Measurements from ENCODE around the gene RGS19.

The RGS19 gene

DNA sequence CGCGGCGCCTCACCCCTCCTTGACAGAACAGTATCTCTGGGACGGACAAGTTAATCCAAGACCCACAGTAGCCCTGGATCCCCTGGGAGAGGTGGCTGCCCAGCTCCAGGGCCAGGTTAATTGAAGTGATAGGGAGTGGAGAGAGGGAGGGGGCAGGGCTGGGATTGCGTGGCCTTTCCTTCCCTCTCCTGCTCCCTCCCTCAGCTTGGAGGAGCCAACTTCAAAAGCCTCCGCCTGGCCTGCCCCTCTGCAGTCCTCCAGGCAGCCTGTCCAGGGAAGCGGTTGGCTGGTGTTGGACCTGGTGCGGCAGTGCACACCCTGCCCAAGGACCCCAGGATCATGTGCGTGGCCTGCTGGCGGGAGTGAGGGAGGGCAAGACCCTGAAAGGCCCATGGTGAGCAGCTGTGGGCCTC is 43.4 kb downstream of the RGS19 start, which contains the start of gene C20orf204:
C20orf204 (plus strand) TSS at position 250 of the 413 bp plus-strand sequence; CDS start at position 392, 142 bp downstream.
- no peak for DNase-seq (ENCODE audit: low spot score)

DNA sequence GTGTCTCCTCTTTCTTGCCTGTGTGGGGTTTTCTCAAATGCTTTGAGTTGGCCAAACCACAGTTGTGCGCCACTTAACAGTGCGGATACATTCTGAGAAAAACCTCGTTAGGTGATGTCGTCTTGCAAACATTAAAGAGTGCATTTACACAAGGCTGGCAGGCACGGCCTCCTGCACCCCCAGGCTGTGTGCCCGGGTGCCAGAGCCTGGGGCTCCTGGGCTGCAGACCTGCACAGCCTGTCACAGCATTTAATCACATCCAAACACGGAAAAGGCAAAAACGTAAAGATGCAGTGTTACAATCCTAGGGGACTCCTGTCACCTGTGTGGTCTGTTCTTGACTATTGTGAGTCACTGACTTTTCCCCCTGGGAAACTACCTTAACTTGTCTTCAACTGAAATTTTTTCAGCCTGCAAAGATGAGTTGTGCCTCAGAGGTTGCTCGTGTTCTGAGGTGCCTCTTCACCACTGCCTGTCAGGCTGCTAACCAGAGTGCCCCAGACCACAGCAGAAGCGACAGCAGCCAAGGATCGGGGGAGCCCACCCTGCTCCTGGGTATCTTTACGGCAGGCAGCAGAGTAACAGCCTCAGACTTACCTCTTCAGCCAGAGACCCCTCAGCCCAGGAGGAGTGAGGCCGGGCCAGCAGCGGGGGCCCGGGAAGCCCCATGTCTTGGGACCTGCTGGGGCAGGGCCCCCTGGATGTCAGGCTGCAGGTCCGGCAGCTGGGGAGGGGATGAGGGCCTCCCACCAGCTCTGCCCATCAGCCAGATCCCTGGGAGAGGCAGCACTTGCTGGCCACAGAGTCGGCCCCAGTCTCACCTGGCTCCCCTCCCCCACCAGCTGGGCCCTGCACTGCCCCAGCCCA is 44.0 kb downstream of the RGS19 start:
- no peak for DNase-seq (ENCODE audit: low spot score)

DNA sequence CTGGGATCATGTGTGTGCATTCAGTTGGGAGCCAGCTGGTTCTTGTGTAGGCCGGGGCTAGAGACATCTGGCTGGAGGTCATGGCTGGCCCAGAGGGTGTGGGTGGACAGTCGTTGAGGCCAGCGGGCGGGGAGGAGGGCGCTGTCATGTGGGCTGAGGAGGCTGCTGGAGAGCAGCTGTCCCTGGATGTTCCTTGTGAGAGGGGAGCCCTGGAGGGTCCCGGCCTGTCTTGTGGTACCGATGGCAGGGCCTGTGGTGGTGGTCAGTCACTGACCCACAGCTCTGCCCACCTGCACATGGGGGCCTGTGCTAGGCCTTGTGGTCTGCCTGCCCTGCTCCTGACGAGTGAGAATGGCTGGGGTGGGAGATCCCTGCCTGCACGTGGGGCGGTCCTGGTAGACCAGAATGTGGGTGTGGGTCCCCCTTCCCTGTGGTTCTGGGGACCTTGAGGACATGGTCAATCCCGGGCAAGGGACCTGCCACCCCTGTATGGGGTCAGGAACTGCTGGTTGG is 45.3 kb downstream of the RGS19 start:
- no peak for DNase-seq (ENCODE audit: low spot score)

DNA sequence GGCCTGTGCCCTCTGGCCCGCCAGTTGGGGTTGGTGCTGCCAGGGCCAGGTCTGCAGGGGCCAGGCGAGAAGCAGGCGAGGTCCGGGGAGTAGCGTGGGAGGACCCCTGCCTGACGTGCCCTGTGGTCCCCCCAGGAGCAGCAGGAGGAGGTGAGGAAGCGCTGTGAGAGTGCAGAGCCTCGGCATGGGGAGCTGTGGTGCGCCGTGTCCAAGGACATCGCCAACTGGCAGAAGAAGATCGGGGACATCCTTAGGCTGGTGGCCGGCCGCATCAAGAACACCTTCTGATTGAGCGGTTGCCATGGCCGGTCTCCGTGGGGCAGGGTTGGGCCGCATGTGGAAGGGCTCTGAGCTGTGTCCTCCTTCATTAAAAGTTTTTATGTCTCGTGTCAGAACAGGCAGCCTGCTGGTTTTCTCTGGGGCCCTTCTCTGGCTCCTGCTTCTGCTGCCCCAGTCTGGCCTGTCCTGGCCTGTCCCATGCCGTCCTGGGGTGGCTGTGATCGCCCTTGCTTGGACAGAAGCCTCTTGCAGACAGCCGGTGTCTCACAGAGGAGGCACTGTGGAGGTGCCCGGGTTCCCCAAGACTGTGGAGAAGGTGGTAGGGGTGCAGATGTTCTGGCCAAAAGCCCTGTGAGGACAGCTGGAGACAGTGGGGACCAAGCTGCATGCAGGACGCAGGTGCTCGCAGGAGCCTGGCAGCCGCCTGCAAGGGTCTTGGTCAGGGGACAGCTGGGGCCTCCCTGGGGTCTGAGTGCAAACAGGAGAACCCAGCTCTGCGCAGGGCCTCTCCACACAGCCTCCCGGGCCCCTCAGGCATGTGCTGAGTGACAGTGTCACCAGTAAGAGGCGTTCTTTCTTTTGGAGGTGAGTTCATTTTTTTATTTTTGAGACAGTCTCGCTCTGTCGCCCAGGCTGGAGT is 46.4 kb downstream of the RGS19 start:
- no peak for DNase-seq (ENCODE audit: low spot score)

DNA sequence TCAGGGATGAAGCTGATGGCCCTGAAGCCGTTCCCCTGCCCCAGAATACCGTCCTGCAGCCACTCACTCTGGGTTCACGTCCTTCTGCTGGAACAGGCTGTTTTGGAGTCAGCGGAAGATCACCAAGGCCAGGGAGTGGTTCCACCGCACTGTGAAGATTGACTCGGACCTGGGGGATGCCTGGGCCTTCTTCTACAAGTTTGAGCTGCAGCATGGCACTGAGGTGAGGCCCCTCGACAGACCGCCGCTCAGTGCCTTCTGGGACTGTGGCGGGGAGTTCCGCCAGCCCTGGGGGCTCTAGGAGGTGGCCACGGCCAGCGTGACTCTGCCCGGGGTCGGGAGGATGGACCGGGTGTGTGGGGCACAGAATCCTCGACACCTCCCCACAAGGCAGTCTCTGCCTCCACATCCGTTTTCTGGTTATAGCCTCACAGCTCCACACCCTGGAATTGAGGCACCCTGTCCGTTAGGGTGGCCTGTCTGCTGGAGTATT is 47.5 kb downstream of the RGS19 start:
- DNase-seq (ENCODE audit: low spot score), result no peak

DNA sequence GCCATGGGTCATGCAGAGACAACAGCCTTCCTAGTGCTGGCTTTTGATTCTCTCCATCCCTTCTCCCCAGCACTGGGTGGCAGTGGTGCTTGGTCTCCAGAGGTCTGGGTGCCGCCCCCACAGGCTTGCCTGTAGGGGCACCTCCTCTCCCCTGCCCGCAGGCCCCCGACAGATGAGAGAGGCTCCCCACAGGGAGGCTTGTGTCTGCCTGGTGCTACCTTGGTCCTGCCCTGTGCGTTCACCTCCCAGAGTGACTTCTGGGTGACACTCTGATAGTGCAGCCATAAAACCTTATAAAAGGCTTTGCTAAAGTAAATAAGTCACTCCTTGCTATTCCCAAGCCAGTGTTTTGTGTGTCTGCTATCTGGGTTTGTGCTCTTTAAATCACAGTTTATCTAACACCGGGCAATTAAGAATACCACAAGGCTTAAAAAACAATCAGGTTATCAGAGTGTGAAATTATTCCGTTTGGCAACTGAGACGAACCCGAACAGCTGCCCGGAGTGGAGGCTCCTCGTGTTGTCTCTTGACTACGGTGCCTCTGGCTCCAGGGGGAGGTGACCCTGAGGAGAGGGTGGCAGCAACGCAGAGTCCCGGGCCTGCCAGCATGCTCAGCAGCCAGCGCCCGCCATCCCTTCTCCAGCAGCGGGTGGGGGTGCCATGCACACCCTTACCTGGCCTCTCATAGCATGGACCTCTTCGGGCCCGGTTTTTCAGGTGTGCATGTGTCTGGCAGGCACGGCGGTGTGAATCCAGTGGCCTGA is 48.8 kb downstream of the RGS19 start:
- DNase-seq (ENCODE audit: low spot score), result no peak

DNA sequence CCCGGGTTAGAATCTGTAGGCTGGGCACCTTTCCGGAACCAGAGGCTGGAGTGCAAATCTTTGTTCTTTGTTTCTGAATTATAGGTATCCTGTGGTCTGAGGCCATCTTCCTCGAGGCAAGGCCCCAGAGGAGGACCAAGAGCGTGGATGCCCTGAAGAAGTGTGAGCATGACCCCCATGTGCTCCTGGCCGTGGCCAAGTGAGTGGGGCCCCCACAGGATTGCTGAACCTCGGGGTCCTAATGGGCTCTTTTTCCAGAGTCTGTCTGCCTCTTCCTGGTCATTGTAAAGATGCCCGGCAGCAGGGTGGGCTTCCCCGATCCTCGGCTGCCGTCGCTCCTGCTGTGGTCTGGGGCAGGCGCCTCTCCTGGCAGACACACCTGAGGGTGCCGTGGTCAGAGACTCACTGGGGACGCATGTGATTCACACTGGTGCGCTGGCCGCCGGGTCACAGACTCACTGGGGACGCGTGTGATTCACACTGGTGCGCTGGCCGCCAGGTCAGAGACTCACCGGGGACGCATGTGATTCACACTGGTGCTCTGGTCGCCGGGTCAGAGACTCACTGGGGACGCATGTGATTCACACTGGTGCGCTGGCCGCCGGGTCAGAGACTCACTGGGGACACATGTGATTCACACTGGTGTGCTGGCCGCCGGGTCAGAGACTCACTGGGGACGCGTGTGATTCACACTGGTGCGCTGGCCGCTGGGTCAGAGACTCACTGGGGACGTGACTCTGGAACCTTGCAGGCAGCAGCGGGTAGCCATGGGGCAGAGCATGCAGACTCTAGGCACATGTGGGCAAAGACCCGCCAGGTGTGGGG is 49.8 kb downstream of the RGS19 start:
- no peak for DNase-seq (ENCODE audit: low spot score)

DNA sequence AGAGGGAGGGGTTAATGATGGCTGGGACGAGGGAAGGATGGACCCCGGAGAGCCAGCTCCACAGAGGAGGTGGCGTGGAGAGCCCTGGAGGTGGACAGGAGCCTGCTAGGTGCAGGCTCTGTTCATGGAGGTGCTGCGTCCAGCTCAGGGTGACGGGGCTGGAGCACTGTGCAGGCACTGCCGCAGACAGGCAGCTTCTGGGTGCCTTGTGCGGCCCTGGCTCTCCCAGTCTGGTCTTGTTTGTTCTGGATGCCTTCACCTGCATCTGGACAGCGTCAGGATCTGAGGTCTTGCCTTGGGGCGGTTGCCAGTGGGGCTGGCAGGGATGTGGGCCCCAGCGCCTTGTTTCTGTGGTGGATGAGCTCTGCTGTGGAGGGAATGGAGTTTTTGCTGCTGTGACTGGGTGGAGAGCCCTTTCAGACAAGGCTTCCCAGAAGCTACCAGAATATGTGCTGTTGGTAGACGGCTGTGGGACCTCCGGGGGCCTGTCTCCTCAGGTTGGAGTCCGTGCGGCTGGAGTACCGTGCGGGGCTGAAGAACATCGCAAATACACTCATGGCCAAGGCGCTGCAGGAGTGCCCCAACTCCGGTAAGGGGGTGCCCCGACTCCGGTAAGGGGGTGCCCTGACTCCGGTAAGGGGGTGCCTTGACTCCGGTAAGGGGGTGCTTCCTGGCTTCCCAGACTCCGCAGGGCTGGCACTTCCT is 51.2 kb downstream of the RGS19 start:
- no peak for DNase-seq (ENCODE audit: low spot score)

DNA sequence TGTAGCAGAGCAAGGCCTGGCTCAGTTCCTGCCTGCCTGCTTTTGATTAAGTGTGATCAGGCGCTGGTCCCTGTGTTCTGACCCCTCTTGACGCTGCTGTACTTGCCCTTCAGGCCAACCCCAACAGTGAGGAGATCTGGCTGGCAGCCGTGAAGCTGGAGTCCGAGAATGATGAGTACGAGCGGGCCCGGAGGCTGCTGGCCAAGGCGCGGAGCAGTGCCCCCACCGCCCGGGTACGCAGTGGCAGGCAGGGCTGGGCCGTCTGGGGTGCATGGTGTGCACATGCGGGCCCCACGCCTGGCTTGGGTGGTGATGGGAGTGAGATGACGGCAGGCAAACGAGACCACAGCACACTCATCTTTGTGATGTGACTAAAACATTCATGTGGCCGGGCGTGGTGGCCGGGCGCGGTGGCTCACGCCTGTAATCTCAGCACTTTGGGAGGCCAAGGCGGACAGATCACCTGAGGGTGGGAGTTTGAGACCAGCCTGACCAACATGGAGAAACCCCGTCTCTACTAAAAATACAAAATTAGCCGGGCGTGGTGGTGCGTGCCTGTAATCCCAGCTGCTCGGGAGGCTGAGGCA is 53.4 kb downstream of the RGS19 start:
- DNase-seq (ENCODE audit: low spot score), result no peak

DNA sequence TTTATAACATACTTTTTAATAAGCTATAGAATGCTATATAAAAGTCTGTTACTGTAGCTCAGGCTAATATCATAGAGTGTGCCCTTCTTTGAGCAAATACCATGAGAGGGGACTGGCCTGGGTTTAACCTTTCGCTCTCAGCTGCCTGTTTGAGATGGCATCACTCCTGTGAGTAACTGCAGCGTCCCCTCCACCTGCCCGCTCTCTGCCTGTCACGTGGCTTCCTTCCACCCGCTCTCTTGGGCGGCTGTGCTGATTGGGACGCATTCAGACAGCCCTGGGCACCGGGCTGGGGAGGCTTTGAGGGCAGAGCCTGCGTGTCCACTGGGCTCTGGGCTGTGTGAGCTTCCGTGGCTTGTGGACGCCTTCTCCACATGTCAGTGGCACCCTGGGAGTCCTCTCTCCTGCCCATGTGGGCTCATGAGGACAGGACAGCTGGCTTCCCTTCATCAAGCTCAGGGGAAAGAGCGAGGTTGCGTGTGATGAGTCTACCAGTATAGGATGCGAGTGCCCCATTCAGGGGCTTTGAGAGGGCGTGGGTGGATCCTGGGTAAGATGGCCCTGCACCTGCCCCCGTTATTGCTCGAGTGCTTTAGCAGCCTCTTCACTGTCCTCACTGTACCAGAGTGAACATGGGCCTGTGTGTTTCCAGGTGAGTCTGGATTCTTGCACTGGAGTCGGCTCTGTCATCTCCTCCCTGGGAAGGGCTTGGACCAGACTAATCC is 54.1 kb downstream of the RGS19 start:
- no peak for DNase-seq (ENCODE audit: low spot score)

DNA sequence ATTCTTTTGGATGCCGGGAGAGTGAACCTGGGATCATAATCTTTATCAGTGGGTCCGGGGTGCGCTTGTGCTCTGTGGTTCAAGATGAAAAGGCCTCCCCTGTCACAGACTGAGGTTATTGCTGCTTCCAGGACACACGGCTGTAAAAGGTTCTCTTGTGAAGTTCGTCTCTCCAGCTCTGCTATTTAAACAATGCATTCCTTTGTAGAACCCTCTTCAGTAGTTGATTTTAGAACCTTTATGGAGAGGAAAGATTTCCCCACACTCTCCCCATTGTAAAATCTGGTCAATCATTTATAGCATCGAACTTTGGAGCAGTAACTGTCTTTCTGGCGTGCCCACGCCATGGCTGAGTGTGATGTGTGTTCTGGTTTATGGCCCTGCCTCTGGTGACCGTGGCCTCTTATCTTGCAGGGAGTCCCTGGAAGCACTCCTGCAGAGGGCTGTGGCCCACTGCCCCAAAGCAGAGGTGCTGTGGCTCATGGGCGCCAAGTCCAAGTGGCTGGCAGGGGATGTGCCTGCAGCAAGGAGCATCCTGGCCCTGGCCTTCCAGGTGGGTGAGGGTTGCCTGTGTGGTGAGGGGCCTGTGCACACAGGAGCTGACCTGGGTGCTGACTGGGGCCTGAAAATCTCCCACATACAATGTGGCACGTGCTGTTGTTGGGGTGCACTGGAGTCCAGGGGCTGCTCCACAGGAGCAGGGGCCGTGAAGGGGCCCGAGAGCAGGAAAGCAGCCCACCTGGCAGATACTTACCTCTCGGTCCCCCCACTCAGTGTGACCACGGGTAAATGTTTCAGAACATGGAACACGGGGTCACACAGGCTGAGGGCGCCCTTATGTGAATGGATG is 55.0 kb downstream of the RGS19 start:
- no peak for DNase-seq (ENCODE audit: low spot score)

DNA sequence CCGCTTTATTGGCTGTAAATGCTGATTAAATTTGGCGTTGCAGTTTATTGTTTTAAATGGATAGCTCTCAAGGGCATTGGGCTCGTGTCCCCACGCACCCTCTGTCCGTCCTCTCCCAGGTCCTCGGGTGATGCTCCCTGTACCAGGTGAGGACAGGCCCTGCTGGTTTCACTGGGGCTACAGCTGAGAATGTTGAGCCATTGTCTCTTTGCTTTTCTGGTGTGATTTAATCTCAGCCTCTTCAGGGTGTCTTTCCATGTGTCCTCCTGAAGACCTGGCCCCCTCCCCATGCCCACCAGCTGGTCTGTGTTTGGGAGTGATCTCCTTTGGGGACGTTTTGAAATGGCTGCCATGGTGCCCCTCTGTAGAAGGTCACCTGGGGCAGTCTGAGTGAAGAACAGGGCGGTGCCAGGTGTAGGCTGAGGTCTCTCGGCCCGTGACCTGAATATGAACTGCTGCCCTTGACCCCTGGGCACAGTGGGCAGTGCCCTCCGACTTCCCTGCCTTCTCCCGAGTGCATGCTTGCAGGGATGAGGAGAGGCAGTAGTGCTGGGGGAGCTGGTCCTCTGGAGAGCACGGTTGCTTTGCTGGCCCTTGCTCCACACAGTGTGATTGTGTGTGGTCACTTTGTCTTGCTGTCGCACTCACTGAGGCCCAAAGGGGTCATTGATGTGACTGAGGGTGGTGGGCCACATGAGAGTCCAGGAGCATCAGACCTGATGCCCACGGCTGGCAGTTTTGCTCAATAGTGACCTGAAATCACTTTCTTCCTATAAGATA is 55.8 kb downstream of the RGS19 start:
- no peak for DNase-seq (ENCODE audit: low spot score)

Measured in hepatic stellate cell (primary cell).